ENCODE results near the gene SIK1.

DNA sequence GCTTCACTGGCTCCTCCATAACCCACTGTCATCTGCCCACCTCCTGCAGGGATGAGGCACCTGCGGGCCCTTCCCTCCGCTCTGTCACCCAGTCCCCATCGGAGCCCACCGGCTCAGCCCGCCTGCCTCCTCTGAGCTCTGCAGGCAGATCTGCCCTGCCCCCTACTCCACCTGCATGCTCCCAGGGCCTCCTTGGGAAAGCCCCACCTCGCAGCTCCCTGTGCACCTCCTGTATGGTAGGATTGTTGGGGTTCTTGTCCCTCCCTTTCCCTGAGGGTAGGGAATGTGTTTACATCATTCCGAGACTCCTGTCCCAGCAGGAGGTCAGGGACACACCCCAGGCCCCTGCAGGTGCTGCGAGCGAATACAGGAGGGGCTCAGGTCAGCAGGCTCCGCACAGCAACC, 50.5 kb downstream of the SIK1 start:
- no peak for TF ChIP-seq GATA1 (IDR thresholded peaks at IDR 0.05; ENCODE audit: low read depth, low read length)
- TF ChIP-seq POLR2A (IDR thresholded peaks at IDR 0.05; ENCODE audit: low read length): no peak

Measured in erythroblast (primary cell).